Measurements from ENCODE around the gene ASTN2.

The ASTN2 gene

GRCh38 chr9:116873937-116874914 lies 540.6 kb downstream of the ASTN2 start:
- TF ChIP-seq, protein P1, sequence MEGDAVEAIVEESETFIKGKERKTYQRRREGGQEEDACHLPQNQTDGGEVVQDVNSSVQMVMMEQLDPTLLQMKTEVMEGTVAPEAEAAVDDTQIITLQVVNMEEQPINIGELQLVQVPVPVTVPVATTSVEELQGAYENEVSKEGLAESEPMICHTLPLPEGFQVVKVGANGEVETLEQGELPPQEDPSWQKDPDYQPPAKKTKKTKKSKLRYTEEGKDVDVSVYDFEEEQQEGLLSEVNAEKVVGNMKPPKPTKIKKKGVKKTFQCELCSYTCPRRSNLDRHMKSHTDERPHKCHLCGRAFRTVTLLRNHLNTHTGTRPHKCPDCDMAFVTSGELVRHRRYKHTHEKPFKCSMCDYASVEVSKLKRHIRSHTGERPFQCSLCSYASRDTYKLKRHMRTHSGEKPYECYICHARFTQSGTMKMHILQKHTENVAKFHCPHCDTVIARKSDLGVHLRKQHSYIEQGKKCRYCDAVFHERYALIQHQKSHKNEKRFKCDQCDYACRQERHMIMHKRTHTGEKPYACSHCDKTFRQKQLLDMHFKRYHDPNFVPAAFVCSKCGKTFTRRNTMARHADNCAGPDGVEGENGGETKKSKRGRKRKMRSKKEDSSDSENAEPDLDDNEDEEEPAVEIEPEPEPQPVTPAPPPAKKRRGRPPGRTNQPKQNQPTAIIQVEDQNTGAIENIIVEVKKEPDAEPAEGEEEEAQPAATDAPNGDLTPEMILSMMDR (IDR thresholded peaks at IDR 0.05; ENCODE audit: insufficient read depth, missing control alignments): no peak
- FAIRE-seq (no peak), DNase-seq (ENCODE audit: insufficient read length, low spot score) (no peak)

DNA sequence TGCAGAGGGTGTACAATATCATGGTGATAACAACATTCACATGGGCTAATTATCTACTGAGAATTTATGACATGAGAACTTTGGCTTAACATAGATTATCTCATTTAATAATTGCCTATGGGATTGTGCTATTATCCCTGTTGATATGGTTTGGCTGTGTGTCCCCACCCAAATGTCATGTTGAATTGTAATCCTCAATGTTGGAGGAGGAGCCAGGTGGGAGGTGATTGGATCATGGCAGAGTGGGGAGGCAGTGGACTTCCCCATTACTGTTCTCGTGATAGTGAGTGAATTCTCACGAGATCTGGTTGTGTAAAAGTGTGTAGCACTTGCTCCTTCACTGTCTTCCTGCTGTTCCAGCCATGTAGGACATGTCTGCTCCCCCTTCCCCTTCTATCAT lies 541.4 kb downstream of the ASTN2 start:
- no peak for DNase-seq (ENCODE audit: insufficient read length, low spot score)
- FAIRE-seq: no peak
- TF ChIP-seq, protein P1 (IDR thresholded peaks at IDR 0.05; ENCODE audit: insufficient read depth, missing control alignments): no peak

DNA sequence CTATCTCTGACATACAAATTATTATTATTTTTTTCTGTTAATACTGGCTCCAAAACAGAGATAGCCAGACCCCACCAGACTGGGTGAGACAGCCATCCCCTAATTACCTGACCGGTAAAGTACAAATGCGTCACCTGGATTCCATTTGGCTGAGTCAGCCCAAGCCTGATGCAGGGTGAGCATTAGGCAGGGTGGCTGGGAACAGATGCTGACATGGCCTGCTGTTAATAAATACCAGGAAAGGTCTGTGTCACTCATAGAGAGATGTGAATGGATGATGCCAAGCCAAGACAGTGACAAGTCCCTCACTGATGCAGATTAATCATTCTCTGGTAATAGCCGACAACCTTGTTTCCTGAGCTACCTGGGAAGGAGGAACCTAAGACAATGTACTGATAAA lies 544.3 kb downstream of the ASTN2 start:
- TF ChIP-seq, protein P1 (IDR thresholded peaks at IDR 0.05; ENCODE audit: insufficient read depth, missing control alignments): no peak
- no peak for FAIRE-seq
- DNase-seq (ENCODE audit: insufficient read length, low spot score): no peak

DNA sequence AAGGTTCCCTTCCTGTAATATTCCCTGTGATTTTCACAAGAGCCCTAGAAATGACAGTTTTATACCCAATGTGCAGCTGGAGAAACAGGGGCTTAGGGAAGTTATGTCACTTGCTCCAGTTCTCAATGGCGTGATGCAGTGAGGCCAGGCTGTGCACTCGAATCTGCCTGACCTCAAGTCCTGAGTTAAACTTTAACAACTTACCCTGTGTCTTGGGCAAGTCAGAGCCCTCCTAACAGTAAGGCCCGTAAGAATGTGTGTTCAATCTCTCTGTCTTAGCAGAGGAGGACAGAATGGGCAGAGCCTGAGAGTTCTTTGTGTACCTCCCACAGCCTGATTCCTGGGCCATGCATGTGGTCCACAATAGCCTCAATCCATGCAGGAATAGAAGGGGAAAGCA lies 546.7 kb downstream of the ASTN2 start:
- TF ChIP-seq, protein P1 (IDR thresholded peaks at IDR 0.05; ENCODE audit: insufficient read depth, missing control alignments): no peak
- FAIRE-seq (no peak), DNase-seq (ENCODE audit: insufficient read length, low spot score) (no peak)

DNA sequence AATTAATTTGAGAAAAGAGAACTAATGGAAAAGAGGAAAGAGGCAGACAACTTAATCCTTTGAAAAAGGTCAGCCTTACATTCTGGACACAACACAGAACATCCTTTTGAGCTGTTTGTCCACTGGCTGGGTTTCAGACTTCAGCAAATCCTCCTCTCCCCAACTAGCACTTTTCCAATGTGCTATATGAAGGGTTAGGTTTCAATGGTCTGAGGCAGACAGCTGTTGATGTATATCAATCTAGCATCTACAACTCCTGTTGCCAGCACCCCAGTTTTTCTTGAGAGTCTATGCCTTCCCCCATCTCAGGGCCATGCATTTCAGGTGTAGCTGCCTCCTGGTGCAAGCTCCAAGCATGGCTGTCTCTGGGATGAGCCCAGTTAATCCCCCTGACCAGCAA lies 553.5 kb downstream of the ASTN2 start:
- no peak for FAIRE-seq
- no peak for DNase-seq (ENCODE audit: insufficient read length, low spot score)
- TF ChIP-seq, protein P1 (IDR thresholded peaks at IDR 0.05; ENCODE audit: insufficient read depth, missing control alignments): no peak

DNA sequence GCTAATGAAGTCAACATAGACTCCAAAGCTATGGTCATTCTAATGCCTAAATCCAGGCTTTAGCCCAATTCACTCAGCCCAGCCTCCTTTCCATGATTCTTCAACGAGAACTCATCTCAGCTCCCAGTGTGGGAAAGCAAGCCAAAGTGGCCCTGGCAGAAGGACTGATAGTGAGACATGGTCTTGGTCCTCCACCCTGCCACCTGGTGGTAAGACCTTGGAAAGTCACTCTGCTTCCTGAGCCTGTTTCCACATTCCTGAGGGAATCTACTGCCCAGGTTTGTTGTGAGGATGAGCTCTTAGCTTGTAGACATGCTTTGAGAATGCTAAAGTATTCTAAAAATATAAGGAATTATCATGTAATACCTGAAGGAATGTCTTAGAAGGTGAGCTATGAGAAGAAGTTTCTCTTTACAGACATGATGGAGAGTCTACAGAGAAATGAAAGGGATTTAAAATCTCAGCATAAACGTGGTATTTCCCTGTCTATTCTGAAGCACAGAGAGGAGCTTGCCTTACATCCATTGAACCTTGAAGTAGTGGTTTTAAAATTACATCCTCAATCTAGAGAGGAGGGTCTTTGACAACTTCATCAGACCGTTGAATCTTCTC lies 554.2 kb downstream of the ASTN2 start:
- FAIRE-seq: peak; percentile 63
- peak; percentile 66 for DNase-seq (ENCODE audit: insufficient read length, low spot score)
- TF ChIP-seq, protein P1 (IDR thresholded peaks at IDR 0.05; ENCODE audit: insufficient read depth, missing control alignments): peak; percentile 84

DNA sequence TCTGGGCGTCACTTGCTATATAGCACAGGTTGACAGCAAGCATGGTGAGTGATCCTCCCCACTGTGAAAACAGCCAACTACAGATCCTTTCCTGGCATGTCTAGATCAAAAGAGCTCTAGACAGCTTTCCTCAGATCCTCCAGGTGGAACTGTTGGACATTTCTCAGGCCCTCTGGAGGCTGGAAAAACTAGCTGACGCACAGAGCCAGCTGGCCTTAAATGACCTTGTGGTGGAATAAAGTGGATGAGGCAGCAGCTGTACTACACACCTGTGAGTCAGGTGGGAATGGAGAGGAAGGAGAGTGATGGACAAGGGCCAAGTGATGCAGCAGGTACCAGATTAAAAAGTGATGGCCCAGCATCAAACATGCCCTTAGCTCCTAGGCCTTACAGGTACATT lies 555.1 kb downstream of the ASTN2 start:
- no peak for FAIRE-seq
- TF ChIP-seq, protein P1 (IDR thresholded peaks at IDR 0.05; ENCODE audit: insufficient read depth, missing control alignments): no peak
- DNase-seq (ENCODE audit: insufficient read length, low spot score): no peak
